ENCODE measurements around the gene TAC4. TPM values are rescaled to one million over a fixed set of nuclear protein-coding genes. Genes with fewer than 3 reads are reported as not detected.

Gene TAC4
- total and polyA plus RNA-seq, 2 of the 13 experiments (the other 11 are each of a cell fraction or from before 2014, with no cell fraction given) = not detected

- DNase-seq (ENCODE audit: low spot score) (no peak), ATAC-seq (no peak), FAIRE-seq (no peak)
- Histone ChIP-seq H3K9me3 (ENCODE audit: low read length) (no peaks in the 10 kb centered on the region), H3K4me3 (replicated peaks in 1 of 3; ENCODE audit: insufficient read depth in 1 of 3, low read depth in 2 of 3, low read length in 3 of 3) (no peak overlapping the region), H3K79me2 (ENCODE audit: insufficient read depth, low read length) (no peaks in the 10 kb centered on the region), H3K27ac (ENCODE audit: extremely low read length, insufficient read depth, low read length) (no peak overlapping the region), H3K4me2 (ENCODE audit: low read depth, low read length) (no peak overlapping the region), H2AFZ (ENCODE audit: low read length) (no peak overlapping the region), H3K4me1 (ENCODE audit: insufficient read depth, low read length) (peaks cover 12% of the 10 kb centered on the region), H3K9ac (ENCODE audit: insufficient read depth, low read depth, low read length) (no peak overlapping the region), H4K20me1 (ENCODE audit: insufficient read depth, low read length) (no peaks in the 10 kb centered on the region), H3K36me3 (replicated peaks in 1 of 2; ENCODE audit: control insufficient read depth in 1 of 2, insufficient read depth in 2 of 2, low read length in 2 of 2) (no peaks in the 10 kb centered on the region), H3K27me3 (ENCODE audit: control insufficient read depth in 1 of 2, insufficient read depth in 2 of 2, low read length in 2 of 2) (peaks cover 5 to 40% of the 10 kb centered on the region in 2 experiments; a peak in 4 of 5 replicates)
- BruUV-seq (replicated peaks) = no TSS peak
- WGBS (ENCODE audit: low lambda C conversion rate) = 15% methylated on average over 11 of the region's 11 CpGs
- TF ChIP-seq ZNF556 (CRISPR knock-in tag; IDR thresholded peaks at IDR 0.05; ENCODE audit: borderline replicate concordance) = no peak
- TF ChIP-seq MNT (IDR thresholded peaks at IDR 0.05) = peak; percentile 75
- TF ChIP-seq ZNF354B (CRISPR knock-in tag; IDR thresholded peaks at IDR 0.05) = no peak
- no peak for TF ChIP-seq ZNF275 (CRISPR knock-in tag; IDR thresholded peaks at IDR 0.05; ENCODE audit: borderline replicate concordance)
- intact Hi-C loops (cut with micrococcal nuclease; ENCODE audit: unreplicated experiment) (no loop called here), in situ Hi-C loops (cut with HindIII; ENCODE audit: extremely low pct_ligation_motif_present, low pct_unique_long_range_greater_than_20kb) (no loop called here)
- ChIA-PET CTCF (ENCODE audit: low intra/inter-chr PET ratio, low total read pairs) (no interaction called here), POLR2A (no interaction called here)
Measured at GRCh38 chr17:49870298-49870697, 22.4 kb upstream of the TAC4 start.

GRCh38 chr17:49869038-49869374, 21.1 kb upstream of the TAC4 start:
- Histone ChIP-seq H3K4me3 (replicated peaks in 1 of 3; ENCODE audit: insufficient read depth in 1 of 3, low read depth in 2 of 3, low read length in 3 of 3) (no peak overlapping the region), H3K4me2 (ENCODE audit: low read depth, low read length) (no peak overlapping the region), H3K4me1 (ENCODE audit: insufficient read depth, low read length) (peaks cover 20% of the 10 kb centered on the region), H3K27ac (ENCODE audit: extremely low read length, insufficient read depth, low read length) (no peak overlapping the region), H3K27me3 (ENCODE audit: control insufficient read depth in 1 of 2, insufficient read depth in 2 of 2, low read length in 2 of 2) (peaks cover 3 to 35% of the 10 kb centered on the region in 2 experiments; a peak in 4 of 5 replicates), H3K9me3 (ENCODE audit: low read length) (no peaks in the 10 kb centered on the region), H3K79me2 (ENCODE audit: insufficient read depth, low read length) (no peaks in the 10 kb centered on the region), H4K20me1 (ENCODE audit: insufficient read depth, low read length) (no peaks in the 10 kb centered on the region), H3K36me3 (replicated peaks in 1 of 2; ENCODE audit: control insufficient read depth in 1 of 2, insufficient read depth in 2 of 2, low read length in 2 of 2) (no peaks in the 10 kb centered on the region), H3K9ac (ENCODE audit: insufficient read depth, low read depth, low read length) (no peak overlapping the region), H2AFZ (ENCODE audit: low read length) (no peak overlapping the region)
- ATAC-seq (no peak), DNase-seq (ENCODE audit: low spot score) (no peak), FAIRE-seq (no peak)
- BruUV-seq (replicated peaks) = no TSS peak
- TF ChIP-seq MED13 (CRISPR knock-in tag; IDR thresholded peaks at IDR 0.05) (no peak), SP5 (CRISPR knock-in tag; IDR thresholded peaks at IDR 0.05; ENCODE audit: borderline replicate concordance, low read depth) (no peak), ZFP36L1 (CRISPR knock-in tag; IDR thresholded peaks at IDR 0.05) (no peak), HNRNPH1 (optimal IDR thresholded peaks at IDR 0.05; ENCODE audit: low read depth, low read length) (no peak), HDAC1 (CRISPR knock-in tag; IDR thresholded peaks at IDR 0.05) (no peak), XRCC5 (optimal IDR thresholded peaks at IDR 0.05; ENCODE audit: low read length) (no peak), IKZF1 (IDR thresholded peaks at IDR 0.05) (no peak), ZNF432 (CRISPR knock-in tag; IDR thresholded peaks at IDR 0.05; ENCODE audit: borderline replicate concordance) (no peak), ZBTB1 (CRISPR knock-in tag; IDR thresholded peaks at IDR 0.05; ENCODE audit: borderline replicate concordance) (no peak)
- ChIA-PET CTCF (ENCODE audit: low intra/inter-chr PET ratio, low total read pairs) (no interaction called here), POLR2A (no interaction called here)
- in situ Hi-C loops (cut with HindIII; ENCODE audit: extremely low pct_ligation_motif_present, low pct_unique_long_range_greater_than_20kb) = loop anchor here (10.0 kb wide), 1 partner anchor 216 kb away; no protein-coding TSS in a partner anchor
- WGBS (ENCODE audit: low lambda C conversion rate) = 3% methylated on average over 1 of the region's 1 CpG
- intact Hi-C loops (cut with micrococcal nuclease; ENCODE audit: unreplicated experiment) = loop anchor here (10.0 kb wide), 1 partner anchor 216 kb away; no protein-coding TSS in a partner anchor

Measured in HepG2 (cell line).